PC-3 (cell line): ENCODE measurements around the gene MCF2L2. TPM values are rescaled to one million over a fixed set of nuclear protein-coding genes. Genes with fewer than 3 reads are reported as not detected.

Experiments
- ATAC-seq: fragments of 200-7000 bp; cut with Tn5 transposase; 2 replicates; pipeline ENCODE4 v1.9.1; 2020; ENCODE audit warnings: mild to moderate bottlenecking, moderate library complexity
- BruUV-seq: library from RNA; stranded (reverse); fragments of 400-500 nt; replicated peaks from 2 replicates; lab custom pipeline; 2021; lab: Mats Ljungman, UMichigan
- CTCF ChIA-PET: fragments of 300-600 bp; sonication (Branson Sonifier 250); formaldehyde crosslinking; loops from one replicate; lab custom pipeline; 2022; ENCODE audit warnings: antibody characterized with exemption; lab: Charles Lee
- POLR2A ChIA-PET: fragments of 300-600 bp; sonication (Branson Sonifier 250); formaldehyde crosslinking; loops from one replicate; lab custom pipeline; 2022; ENCODE audit warnings: antibody characterized with exemption; ENCODE audit not compliant: unreplicated experiment; lab: Charles Lee
- DNase-seq: peaks from one replicate; pipeline ENCODE4 v3.0.0-alpha.2; 2015
- H2AFZ ChIP-seq: fragments of 300-600 bp; sonication (generic); 2 replicates; pipeline ENCODE4 v1.6.0; 2016; ENCODE audit warnings: antibody characterized with exemption, low read length
- H3F3A ChIP-seq: fragments of 300-600 bp; sonication (generic); one replicate; pipeline ENCODE4 v1.6.0; 2017; ENCODE audit warnings: antibody characterized with exemption, low read length, control low read depth, mild to moderate bottlenecking; ENCODE audit not compliant: unreplicated experiment
- H3K27ac ChIP-seq: fragments of 300-600 bp; sonication (generic); 2 replicates; pipeline ENCODE4 v1.5.1; 2016; ENCODE audit warnings: mild to moderate bottlenecking, low read length
- H3K27me3 ChIP-seq: fragments of 300-600 bp; sonication (generic); 2 replicates; pipeline ENCODE4 v1.6.1; 2016; ENCODE audit warnings: low read length, mixed read lengths
- H3K36me3 ChIP-seq: fragments of 300-600 bp; sonication (generic); 2 replicates; pipeline ENCODE4 v1.6.1; 2016; ENCODE audit warnings: low read depth, mixed run types, low read length, mixed read lengths
- H3K4me1 ChIP-seq: fragments of 300-600 bp; sonication (generic); 2 replicates; pipeline ENCODE4 v1.5.1; 2016; ENCODE audit warnings: low read length; ENCODE audit not compliant: insufficient read depth
- H3K4me2 ChIP-seq: fragments of 300-600 bp; sonication (generic); 2 replicates; pipeline ENCODE4 v1.6.0; 2016; ENCODE audit warnings: low read length
- H3K4me3 ChIP-seq: fragments of 300-600 bp; sonication (generic); 2 replicates; pipeline ENCODE4 v1.5.1; 2016; ENCODE audit warnings: mild to moderate bottlenecking, low read length, mixed read lengths
- H3K79me2 ChIP-seq: fragments of 300-600 bp; sonication (generic); 2 replicates; pipeline ENCODE4 v1.6.1; 2017; ENCODE audit warnings: low read length, mixed read lengths
- H3K9ac ChIP-seq: fragments of 300-600 bp; sonication (generic); 2 replicates; pipeline ENCODE4 v1.6.0; 2016; ENCODE audit warnings: mild to moderate bottlenecking, low read length
- H3K9me2 ChIP-seq: fragments of 300-600 bp; sonication (generic); replicated peaks from 2 replicates; pipeline ENCODE4 v1.6.1; 2016; ENCODE audit warnings: mixed run types, low read length, mixed read lengths
- H3K9me3 ChIP-seq: fragments of 300-600 bp; sonication (generic); 2 replicates; pipeline ENCODE4 v1.6.1; 2016; ENCODE audit warnings: low read length, mixed read lengths
- H4K20me1 ChIP-seq: fragments of 300-600 bp; sonication (generic); 2 replicates; pipeline ENCODE4 v1.6.1; 2016; ENCODE audit warnings: low read length, mixed read lengths
- EZH2 ChIP-seq: fragments of 300-600 bp; sonication (generic); IDR thresholded peaks from one replicate; pipeline ENCODE4 v1.6.1; 2017; ENCODE audit warnings: antibody characterized with exemption, mild to moderate bottlenecking, low read length; ENCODE audit not compliant: unreplicated experiment
- EZH2phosphoT487 ChIP-seq: fragments of 300-600 bp; sonication (generic); IDR thresholded peaks from 2 replicates; pipeline ENCODE4 v1.6.1; 2018; ENCODE audit warnings: mild to moderate bottlenecking, antibody characterized with exemption, low read length, borderline replicate concordance
- intact Hi-C: fragments of 100-400 bp; cut with micrococcal nuclease; formaldehyde crosslinking; loops from 2 replicates; pipeline ENCODE4 v1.9.0; 2023
- total RNA-seq: library from RNA; depleted of rRNA; stranded (reverse); fragments of >200 nt; gene quantifications from 2 replicates; pipeline ENCODE4 v1.2.3, GENCODE V29; 2014
- TF ChIP-seq, protein P1 (sequence below): fragments of 300-600 bp; sonication (generic); conservative IDR thresholded peaks from 2 replicates; pipeline ENCODE4 v1.5.1; 2017; ENCODE audit warnings: antibody characterized with exemption, low read depth, mild to moderate bottlenecking, low read length

Gene MCF2L2
- total RNA-seq, 1 experiment from 2014 or later = 3.6 TPM

DNA sequence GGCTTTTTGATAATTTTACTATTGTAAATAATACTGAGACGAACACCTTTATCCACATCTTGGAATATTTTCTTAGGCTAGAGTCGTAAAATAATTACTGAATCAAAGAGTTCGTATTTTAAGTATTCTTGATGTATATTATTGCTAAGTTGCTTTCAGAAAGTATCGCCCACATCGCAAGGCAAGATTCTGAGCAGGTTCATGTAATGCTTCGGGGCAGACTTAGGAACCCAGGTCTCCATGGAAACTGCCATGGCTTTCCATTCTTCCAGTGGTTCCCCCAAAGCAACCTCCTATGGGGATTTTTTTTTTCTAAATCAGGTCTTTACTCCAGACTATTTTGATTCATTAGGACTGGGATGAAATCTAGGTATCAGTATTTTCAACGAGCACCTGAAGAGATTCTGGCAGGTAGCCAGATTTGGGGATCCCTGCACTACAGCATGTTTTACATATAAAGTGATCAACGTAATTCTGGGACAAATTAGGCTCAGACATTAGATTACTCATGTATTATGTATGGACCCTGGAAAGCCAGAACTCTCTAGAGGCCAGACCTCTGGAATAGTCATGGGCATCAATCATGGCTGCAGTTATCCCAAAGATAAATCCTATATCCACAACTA lies 88.8 kb downstream of the MCF2L2 start:
- no peaks in the 10 kb centered on the region for H3K9me3 ChIP-seq

DNA sequence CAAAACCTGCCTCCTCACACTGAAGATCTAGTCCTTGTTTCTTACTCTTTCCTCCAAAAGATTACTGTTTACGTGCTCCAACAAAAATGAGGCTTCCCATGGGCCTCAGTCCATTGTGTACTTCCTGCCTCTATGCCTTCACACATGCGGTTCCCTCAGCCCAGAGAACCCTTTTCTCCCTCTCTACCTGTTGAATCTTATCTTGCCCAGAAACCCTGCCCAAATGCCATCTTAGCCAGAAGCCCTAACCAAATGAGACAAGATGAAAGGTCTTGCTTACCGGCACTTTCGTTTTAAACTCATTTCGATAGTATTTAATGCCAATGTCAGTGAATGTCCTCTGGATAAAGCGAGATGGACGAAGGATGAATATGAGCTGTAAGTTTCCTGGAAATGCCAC lies 89.9 kb downstream of the MCF2L2 start:
- BruUV-seq = no TSS peak
- H3K36me3 ChIP-seq = no peaks in the 10 kb centered on the region
- no peaks in the 10 kb centered on the region for H3K9me2 ChIP-seq
- intact Hi-C loops = no loop called here
- ATAC-seq (no peak), DNase-seq (no peak)
- no peaks in the 10 kb centered on the region for H3K27me3 ChIP-seq
- no peaks in the 10 kb centered on the region for H3F3A ChIP-seq
- POLR2A ChIA-PET = no interaction called here
- no peaks in the 10 kb centered on the region for H4K20me1 ChIP-seq
- H3K9me3 ChIP-seq = no peaks in the 10 kb centered on the region
- no peak overlapping the region for H3K27ac ChIP-seq
- TF ChIP-seq EZH2phosphoT487 (no peak), EZH2 (no peak)
- TF ChIP-seq, protein P1, sequence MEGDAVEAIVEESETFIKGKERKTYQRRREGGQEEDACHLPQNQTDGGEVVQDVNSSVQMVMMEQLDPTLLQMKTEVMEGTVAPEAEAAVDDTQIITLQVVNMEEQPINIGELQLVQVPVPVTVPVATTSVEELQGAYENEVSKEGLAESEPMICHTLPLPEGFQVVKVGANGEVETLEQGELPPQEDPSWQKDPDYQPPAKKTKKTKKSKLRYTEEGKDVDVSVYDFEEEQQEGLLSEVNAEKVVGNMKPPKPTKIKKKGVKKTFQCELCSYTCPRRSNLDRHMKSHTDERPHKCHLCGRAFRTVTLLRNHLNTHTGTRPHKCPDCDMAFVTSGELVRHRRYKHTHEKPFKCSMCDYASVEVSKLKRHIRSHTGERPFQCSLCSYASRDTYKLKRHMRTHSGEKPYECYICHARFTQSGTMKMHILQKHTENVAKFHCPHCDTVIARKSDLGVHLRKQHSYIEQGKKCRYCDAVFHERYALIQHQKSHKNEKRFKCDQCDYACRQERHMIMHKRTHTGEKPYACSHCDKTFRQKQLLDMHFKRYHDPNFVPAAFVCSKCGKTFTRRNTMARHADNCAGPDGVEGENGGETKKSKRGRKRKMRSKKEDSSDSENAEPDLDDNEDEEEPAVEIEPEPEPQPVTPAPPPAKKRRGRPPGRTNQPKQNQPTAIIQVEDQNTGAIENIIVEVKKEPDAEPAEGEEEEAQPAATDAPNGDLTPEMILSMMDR = no peak
- no peak overlapping the region for H3K4me2 ChIP-seq
- no peak overlapping the region for H3K9ac ChIP-seq
- H3K4me3 ChIP-seq = no peak overlapping the region
- CTCF ChIA-PET = no interaction called here
- H2AFZ ChIP-seq = no peak overlapping the region
- H3K79me2 ChIP-seq = no peaks in the 10 kb centered on the region
- no peaks in the 10 kb centered on the region for H3K4me1 ChIP-seq

More for the DNA sequence above, 88.8 kb downstream of the MCF2L2 start:
- DNase-seq (no peak), ATAC-seq (no peak)
- H3K79me2 ChIP-seq = no peaks in the 10 kb centered on the region
- no peaks in the 10 kb centered on the region for H3K9me2 ChIP-seq
- H3K36me3 ChIP-seq = no peaks in the 10 kb centered on the region
- H4K20me1 ChIP-seq = no peaks in the 10 kb centered on the region
- CTCF ChIA-PET = no interaction called here
- BruUV-seq = no TSS peak
- no peaks in the 10 kb centered on the region for H3K27me3 ChIP-seq
- TF ChIP-seq, protein P1 = no peak
- TF ChIP-seq EZH2 (no peak), EZH2phosphoT487 (no peak)
- H3K9ac ChIP-seq = no peak overlapping the region
- H3K4me3 ChIP-seq = no peak overlapping the region
- intact Hi-C loops = no loop called here
- no peak overlapping the region for H3K27ac ChIP-seq
- POLR2A ChIA-PET = no interaction called here
- H3K4me1 ChIP-seq = no peaks in the 10 kb centered on the region
- no peak overlapping the region for H2AFZ ChIP-seq
- H3F3A ChIP-seq = no peaks in the 10 kb centered on the region
- H3K4me2 ChIP-seq = no peak overlapping the region

DNA sequence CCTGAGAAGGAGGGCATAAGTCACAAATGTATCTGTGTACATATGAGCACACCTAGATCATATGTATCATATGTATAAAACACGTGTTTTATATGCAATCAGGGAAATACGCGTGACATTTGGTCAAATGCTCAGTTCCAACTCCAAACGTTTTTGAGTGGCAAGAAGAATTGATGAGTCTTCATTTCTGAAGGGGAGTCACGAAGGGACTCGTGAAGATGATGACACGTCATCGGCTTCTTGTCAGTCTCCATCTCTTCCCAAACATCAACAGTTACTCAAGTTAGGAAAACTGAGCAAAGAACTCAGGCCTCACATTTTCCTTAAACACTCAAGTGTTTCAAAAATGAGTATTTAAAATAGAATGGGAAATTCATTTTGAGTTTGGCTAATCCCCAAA lies 95.9 kb downstream of the MCF2L2 start:
- POLR2A ChIA-PET = no interaction called here
- no peaks in the 10 kb centered on the region for H3K27me3 ChIP-seq
- H3F3A ChIP-seq = no peaks in the 10 kb centered on the region
- no peaks in the 10 kb centered on the region for H3K36me3 ChIP-seq
- H3K4me3 ChIP-seq = no peak overlapping the region
- H3K27ac ChIP-seq = no peak overlapping the region
- TF ChIP-seq, protein P1 = no peak
- TF ChIP-seq EZH2 = no peak
- no peak for TF ChIP-seq EZH2phosphoT487
- H3K4me1 ChIP-seq = peaks cover 26% of the 10 kb centered on the region
- H3K9me2 ChIP-seq = no peaks in the 10 kb centered on the region
- intact Hi-C loops = no loop called here
- BruUV-seq = no TSS peak
- no peak overlapping the region for H3K4me2 ChIP-seq
- no peak overlapping the region for H2AFZ ChIP-seq
- H4K20me1 ChIP-seq = no peaks in the 10 kb centered on the region
- CTCF ChIA-PET = no interaction called here
- ATAC-seq (no peak), DNase-seq (no peak)
- no peaks in the 10 kb centered on the region for H3K9me3 ChIP-seq
- H3K9ac ChIP-seq = no peak overlapping the region
- H3K79me2 ChIP-seq = no peaks in the 10 kb centered on the region
